SU-DHL-6 (cell line): ENCODE results near the gene QSOX2.

ENCODE experiments used
- EZH2phosphoT487 ChIP-seq: fragments of 200-600 bp; sonication (generic), shearing (Covaris generic); conservative IDR thresholded peaks from 2 replicates; pipeline ENCODE4 v1.6.1; 2018; ENCODE audit warnings: mild to moderate bottlenecking, antibody characterized with exemption, low read length, moderate library complexity, mixed read lengths
- TF ChIP-seq, protein P1 (sequence below): fragments of 200-600 bp; sonication (generic); IDR thresholded peaks from one replicate; pipeline ENCODE4 v1.5.1; 2017; ENCODE audit warnings: antibody characterized with exemption, mild to moderate bottlenecking, low read length, moderate library complexity; ENCODE audit not compliant: insufficient read depth, poor library complexity, severe bottlenecking

DNA sequence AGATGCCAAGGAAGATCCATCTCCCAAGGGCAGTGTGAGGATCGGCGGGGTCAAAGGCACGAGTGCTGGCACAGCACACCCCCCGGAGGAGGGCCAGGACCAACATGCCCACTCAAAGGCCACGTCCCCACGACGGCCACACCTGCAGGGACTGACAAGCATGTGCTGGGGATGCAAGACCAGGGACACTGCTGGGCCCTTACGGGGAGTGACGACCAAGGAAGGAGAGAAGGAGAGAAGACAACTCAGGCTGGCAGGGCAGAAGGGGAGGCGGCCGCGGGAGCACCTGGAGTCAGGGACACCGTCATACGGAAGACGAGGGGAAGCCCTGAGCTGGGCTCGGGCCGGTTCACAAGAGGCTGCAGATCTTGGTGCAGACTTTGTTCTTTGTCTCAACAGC, 10.4 kb downstream of the QSOX2 start:
- TF ChIP-seq, protein P1, sequence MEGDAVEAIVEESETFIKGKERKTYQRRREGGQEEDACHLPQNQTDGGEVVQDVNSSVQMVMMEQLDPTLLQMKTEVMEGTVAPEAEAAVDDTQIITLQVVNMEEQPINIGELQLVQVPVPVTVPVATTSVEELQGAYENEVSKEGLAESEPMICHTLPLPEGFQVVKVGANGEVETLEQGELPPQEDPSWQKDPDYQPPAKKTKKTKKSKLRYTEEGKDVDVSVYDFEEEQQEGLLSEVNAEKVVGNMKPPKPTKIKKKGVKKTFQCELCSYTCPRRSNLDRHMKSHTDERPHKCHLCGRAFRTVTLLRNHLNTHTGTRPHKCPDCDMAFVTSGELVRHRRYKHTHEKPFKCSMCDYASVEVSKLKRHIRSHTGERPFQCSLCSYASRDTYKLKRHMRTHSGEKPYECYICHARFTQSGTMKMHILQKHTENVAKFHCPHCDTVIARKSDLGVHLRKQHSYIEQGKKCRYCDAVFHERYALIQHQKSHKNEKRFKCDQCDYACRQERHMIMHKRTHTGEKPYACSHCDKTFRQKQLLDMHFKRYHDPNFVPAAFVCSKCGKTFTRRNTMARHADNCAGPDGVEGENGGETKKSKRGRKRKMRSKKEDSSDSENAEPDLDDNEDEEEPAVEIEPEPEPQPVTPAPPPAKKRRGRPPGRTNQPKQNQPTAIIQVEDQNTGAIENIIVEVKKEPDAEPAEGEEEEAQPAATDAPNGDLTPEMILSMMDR = no peak
- no peak for TF ChIP-seq EZH2phosphoT487
